GM19324 (cell line): ENCODE data around the gene DCST2.
"Not testable (repeated sequence)": the region's sequence is repeated elsewhere in the genome, so short reads cannot be mapped to it uniquely, and the experiment has no call there.

ENCODE experiments used
- ATAC-seq: cut with Tn5 transposase; IDR thresholded peaks from one replicate; pipeline ENCODE4 v1.9.1; 2021; ENCODE audit warnings: mild to moderate bottlenecking, moderate library complexity; ENCODE audit not compliant: unreplicated experiment, low FRiP score

DCST2 gene

DNA sequence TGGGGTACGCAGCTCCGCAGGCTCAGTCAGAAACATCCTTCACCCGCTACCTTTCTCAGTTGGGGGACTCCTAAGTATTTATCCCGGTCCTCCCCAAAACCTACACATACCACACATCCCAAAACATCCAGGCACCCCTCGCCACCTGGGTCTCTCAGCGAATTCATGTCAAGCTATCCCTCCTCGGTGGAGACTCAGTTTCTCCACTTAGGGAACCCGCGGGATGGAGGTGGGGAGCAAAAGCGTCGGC is 32.2 kb downstream of the DCST2 start:
- ATAC-seq = peak; percentile 4

DNA sequence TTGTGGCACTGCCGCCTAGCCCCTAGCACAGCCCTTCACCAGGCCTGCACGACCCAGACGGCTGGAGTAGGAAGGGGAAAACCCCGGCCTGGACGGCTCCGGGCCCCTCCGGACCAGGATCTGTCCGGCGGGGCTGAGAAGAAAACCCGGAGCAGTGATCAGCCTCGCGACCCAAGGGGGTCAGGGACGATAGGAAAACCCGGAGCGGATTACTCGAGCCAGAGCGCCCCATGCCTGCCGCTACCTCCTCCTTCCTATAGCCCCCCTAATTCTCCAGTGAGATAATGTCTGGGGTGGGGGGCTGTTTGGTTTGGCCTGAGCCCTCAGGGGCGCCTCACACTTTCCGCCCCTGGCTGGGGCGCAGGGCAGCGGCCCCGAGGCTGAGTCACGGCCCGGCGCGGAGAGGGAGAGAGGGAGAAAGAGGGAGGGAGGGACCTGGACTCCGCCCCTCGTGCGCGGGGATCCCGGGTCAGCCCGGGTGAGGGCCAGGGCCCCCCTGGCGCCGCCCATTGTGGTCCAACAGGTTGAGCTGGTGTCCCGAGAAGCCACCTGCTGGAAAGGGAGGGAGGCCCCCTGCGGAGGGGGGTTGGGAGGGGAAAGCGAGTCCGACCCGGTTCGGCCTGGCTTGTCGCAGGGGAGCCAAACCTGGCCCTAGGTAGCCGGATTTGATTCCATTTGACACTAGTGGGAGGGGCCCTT is 32.7 kb downstream of the DCST2 start:
- peak; percentile 45 for ATAC-seq

DNA sequence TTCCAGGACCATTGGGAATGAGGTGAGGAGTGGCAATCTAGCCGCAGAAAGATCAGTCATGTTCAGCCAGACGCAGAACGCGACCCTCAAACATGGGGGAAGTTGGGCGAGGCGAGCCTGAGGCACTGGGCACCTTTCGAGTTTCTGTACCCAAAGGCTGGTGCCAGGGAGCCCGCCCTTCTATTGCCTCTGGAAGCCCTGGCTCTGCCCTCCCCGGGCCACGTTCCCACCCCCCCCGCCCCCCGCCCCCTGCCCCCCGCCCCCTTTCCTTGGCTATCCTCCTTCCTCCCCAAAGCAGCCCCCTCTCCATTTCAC is 33.2 kb downstream of the DCST2 start:
- ATAC-seq = no peak

DNA sequence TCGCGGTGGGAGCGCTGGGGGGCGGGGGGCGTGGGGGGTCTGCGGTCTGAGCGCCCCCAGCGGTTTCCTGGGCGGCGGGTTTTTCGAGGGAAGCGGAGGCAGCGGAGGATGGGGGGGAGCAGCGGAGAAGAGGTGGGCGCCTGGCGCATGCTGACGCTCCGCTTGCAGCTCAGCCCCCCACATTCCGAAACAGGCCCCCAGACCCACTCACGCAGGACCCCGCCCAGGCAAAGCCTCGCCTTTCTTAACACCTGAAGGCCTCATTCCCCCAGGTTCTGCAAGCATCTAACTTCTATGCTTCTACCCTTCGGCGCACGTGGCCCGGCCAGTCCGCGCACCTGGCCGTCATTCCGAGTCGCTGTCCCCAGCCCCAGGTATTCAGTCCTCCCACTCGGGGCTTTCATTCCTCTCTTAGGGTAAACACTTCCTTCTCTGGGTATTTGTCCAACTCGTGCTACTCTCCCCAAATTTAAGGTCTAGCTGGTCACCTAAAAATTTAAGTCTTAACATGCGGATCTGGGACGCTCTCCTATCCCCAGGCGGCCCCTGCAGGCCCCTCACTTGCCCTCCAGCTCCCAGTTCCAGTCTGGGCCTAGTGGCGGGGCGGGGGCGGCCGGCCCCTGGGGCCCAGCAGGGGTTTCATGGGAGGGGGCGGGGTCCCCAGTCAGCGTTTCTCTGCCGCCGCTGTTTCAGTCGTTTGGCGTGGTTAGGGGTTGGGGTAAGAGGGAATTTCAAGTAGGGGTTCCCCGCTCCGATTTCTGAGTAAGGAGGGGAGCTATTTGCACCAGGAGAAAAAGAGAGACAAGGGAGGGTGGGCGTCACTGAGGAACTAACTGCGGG is 33.8 kb downstream of the DCST2 start:
- no peak for ATAC-seq

DNA sequence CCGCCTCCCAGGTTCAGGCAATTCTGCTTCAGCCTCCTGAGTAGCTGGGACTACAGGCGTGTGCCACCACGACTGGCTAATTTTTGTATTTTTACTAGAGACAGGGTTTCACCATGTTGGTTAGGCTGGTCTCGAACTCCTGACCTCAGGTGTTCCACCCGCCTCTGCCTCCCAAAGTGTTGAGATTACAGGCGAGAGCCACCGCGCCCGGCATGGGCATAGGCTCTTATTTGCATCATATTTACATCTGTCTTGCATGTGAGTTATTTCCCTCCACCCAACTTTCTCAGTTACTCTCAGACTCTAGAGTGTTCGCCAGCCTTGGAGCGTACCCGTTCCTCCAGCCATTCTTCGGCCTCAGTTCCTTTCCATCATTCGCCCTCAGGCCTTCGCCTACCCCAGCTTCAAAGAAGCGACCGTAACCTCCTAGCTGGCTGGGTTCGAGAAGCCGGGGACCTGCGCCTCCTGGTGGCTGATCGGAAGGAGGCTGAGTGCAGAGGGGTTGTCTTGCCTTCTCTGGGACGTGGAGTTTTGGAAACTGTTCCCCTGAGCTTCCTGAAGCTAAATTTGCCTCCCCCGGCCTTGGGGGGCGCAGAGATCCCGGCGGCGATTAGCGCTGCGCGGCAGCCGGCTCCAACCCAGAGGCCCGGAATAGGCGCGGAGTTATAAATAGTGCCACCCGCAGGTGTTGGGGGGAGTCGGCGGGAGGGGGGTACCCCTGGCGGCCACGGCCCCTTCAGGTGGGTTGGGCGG is 34.6 kb downstream of the DCST2 start:
- ATAC-seq = no peak

- ATAC-seq = no peak
These were observed 35.3 kb downstream of the DCST2 start for GRCh38 chr1:154998201-154998780.

GRCh38 chr1:154996966-154997701 is 36.4 kb downstream of the DCST2 start:
- ATAC-seq = no peak

DNA sequence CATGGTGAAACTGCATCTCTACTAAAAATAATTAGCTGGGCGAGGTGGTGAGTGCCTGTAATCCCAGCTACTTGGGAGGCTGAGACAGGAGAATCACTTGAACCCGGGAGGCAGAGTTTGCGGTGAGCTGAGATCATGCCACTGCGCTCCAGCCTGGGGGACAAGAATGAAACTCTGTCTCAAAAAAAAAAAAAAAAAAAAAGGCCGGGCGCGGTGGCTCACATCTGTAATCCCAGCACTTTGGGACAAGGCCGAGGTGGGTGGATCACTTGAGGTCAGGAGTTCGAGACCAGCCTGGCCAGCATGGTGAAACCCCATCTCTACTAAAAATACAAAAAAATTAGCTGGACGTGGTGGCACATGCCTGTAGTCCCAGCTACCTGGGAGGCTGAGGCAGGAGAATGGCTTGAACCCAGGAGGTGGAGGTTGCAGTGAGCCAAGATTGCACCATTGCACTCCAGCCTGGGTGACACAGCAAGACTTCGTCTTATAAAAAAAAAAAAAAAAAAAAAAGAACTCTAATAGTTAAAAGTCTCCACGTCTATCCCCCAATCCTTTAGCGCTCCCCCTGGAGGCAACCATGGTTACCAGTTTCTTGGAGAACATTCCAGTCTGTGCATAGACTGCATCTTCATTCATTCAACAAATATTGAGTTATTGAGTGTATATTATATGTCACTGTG is 38.1 kb downstream of the DCST2 start:
- not testable (repeated sequence) for ATAC-seq

DNA sequence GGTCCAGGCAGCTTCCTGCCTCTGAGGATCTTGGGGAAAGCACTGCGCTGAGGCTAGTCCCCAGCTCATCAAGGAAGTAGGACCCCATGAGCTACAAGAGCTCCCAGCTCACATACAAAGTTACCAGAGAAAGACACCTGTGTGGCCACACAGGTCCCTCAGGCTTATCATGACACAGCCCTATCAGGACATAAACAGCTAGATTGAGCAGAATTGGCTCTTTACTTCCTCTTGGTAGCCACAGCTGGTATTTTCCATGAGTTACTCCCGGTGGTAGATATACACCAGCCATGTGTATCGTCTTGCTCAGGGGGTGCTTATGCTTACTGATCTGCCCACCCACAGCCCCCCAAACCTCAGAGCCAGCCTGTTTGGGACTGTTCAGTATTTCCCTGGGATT is 39.0 kb downstream of the DCST2 start:
- no peak for ATAC-seq

DNA sequence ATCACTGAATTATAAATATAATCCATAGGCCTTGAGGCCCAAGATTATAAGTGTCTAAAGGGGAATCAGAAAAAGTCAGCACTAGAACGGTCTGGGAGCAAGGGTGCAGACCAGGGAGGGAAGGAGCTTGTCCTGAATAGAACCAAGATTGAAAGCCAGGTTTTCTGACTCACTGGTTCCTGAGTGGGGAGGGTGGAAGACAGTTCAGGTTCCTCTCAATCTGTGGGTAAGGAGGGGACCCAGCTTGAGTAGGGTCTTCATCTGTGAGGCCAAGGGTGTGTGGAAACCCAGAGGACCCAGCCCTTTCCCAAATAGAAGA is 39.4 kb downstream of the DCST2 start:
- ATAC-seq = no peak

GRCh38 chr1:154993572-154994268 is 39.9 kb downstream of the DCST2 start, which contains the start of gene LENEP:
LENEP (plus strand) TSS chr1:154993586; CDS start chr1:154993608, 22 bp downstream.
- ATAC-seq = no peak

DNA sequence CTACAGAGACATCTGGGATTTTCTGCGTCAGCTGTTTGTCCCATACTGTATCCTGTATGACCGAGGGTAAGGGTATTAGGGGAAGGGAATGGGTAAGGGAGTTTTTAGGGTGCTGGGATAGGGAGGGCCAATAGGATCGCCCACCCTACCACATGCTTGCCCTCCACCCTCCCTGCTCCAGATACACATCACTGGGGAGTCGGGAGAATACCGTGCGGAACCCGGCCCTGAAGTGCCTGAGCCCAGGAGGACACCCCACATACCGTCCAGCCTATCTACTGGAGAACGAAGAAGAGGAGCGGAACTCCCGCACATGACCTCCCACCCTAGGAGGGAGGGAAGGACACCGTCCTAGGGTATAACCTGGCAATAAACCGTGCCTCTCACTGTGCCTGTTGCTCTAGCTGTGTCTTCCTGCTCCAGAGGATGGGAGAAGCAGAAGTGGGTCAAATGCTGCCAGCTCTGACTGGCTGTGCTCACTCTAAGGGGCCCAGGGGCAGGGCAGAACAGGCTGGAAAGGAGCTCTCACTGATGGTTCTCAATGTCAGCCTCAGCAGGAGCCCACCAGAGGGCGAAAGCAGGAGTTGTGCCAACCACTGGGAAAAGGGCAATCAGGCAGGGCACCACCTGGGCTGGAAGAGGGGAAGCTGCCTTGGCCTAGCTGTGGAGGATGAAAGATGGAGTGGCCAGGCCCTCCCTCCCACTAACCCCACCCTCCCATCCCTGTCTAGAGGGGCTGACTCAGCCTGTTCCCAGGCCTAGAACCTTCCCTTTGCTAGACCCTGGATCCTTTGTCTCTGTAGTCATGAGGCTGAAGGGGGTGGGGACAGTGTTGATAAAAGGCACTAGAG is 40.6 kb downstream of the DCST2 start:
- ATAC-seq = no peak

- no peak for ATAC-seq
These were observed 43.3 kb downstream of the DCST2 start for GRCh38 chr1:154990276-154990675.

- no peak for ATAC-seq
These were observed 44.3 kb downstream of the DCST2 start for GRCh38 chr1:154989195-154989860.

DNA sequence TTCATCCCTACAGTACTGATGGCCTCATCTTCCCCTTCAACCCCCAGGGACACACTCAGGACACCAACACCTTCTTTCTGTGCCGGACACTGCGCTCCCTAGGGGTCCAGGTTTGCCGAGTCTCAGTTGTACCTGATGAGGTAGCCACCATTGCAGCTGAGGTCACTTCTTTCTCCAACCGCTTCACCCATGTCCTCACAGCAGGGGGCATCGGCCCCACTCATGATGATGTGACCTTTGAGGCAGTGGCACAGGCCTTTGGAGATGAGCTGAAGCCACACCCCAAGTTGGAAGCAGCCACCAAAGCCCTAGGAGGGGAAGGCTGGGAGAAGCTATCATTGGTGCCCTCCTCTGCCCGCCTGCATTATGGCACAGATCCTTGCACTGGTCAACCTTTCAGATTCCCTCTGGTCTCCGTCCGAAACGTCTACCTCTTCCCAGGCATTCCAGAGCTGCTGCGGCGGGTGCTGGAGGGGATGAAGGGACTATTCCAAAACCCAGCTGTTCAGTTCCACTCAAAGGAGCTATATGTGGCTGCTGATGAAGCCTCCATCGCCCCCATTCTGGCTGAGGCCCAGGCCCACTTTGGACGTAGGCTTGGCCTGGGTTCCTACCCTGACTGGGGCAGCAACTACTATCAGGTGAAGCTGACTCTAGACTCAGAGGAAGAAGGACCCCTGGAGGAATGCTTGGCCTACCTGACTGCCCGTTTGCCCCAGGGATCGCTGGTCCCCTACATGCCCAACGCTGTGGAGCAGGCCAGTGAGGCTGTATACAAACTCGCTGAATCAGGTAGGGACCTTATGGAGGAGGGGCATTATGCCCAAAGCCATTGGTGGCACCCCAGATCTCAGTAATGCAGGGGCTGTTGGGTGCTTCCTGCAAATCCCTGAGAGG is 45.3 kb downstream of the DCST2 start:
- no peak for ATAC-seq

DNA sequence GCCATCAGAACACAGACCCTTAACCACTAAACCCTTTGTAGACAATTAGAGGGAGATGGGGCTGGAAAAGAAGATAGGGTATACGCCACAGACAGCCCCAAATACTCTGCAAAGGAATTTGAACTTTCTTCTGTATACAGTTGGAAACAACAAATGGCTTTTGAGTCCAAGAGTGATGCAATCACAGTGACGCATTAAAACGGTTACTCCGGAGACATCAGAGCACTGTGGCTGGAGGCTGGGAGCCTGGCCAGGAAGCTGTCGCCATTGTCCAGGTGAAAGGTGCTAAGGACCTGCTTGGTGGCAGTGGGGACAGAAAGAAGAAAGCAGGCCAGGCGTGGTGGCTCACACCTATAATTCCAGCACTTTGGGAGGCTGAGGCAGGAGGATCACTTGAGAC is 46.3 kb downstream of the DCST2 start:
- ATAC-seq = no peak

GRCh38 chr1:154986736-154987135 is 46.8 kb downstream of the DCST2 start:
- ATAC-seq = not testable (repeated sequence)
